Esophagus muscularis mucosa (tissue), 4 donors: ENCODE measurements around the gene PDGFD.

ENCODE experiments used
- CTCF ChIP-seq, 3 experiments: fragments of 200-600 bp in 2 of 3; fragments of 450-650 bp in 1 of 3; sonication (generic) in 2 of 3; IDR thresholded peaks; one replicate each; pipeline ENCODE4 v1.5.1; 2017 to 2019; ENCODE audit warnings: antibody characterized with exemption in 3 of 3, mild to moderate bottlenecking in 2 of 3, moderate library complexity in 1 of 3
- EP300 ChIP-seq: sonication (generic); formaldehyde crosslinking; IDR thresholded peaks from one replicate; pipeline ENCODE4 v1.6.1; 2017; ENCODE audit warnings: antibody characterized with exemption
- POLR2A ChIP-seq: fragments of 450-650 bp; IDR thresholded peaks from one replicate; pipeline ENCODE4 v1.6.1; 2017; ENCODE audit warnings: antibody characterized with exemption, moderate library complexity, mild to moderate bottlenecking, low read depth
- POLR2AphosphoS5 ChIP-seq, 2 donors: sonication (generic); formaldehyde crosslinking; IDR thresholded peaks; one replicate each; pipeline ENCODE4 v1.6.1; 2017; ENCODE audit warnings: antibody characterized with exemption in 2 of 2

DNA sequence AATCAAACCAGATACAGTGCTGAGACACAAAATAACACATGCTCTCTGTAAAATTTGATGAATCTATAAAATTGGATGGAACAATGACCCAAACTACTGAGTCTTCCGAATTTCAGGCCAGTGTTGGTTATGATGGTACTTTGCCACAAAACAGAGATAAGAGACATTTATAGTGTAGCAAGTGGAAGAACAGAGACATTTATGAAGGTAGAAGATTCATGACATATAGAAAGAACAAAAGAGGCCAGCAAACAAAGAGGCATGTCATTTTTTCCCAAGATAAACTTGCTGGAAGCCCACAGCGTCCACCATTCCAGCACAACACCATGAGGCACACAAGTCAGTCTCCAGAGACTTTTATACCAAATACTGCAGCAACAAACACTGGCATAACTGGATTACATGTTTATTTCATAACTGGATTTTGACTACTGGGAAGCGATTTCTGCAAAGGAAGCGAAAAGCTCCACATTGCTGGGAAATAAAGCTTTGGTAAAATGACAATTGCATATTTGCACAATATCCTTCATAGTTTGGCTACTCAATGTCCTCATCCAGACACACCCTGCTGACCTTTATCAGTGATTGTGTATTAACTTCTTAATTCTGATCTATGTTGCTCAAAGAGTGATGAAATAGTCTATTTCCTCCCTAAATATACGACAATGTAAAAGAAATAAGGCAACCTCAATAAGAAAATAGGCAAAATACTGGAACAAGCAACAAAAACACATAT lies 110.0 kb downstream of the PDGFD start:
- TF ChIP-seq CTCF (IDR thresholded peaks at IDR 0.05) (no peak), POLR2AphosphoS5 (IDR thresholded peaks at IDR 0.05) (no peak), EP300 (no peak), POLR2A (no peak)
